Measurements from ENCODE around the gene RAB40B. TPM values are rescaled to one million over a fixed set of nuclear protein-coding genes. Genes with fewer than 3 reads are reported as not detected.

RAB40B gene
- total RNA-seq, 1 donor from 2014 or later = 14.6 TPM

- TF ChIP-seq CTCF (IDR thresholded peaks at IDR 0.05; ENCODE audit: partially characterized antibody, unreplicated experiment) = no peak
- H3K9me3 Mint-ChIP-seq (ENCODE audit: unreplicated experiment) = peaks cover 2% of the 10 kb centered on the region
- H3K27ac Mint-ChIP-seq (ENCODE audit: unreplicated experiment) = peak overlapping the region; percentile 66
- peaks cover 9% of the 10 kb centered on the region for H3K27me3 Mint-ChIP-seq (ENCODE audit: unreplicated experiment)
- peak; percentile 41 for DNase-seq
- H3K36me3 Mint-ChIP-seq (ENCODE audit: unreplicated experiment) = no peaks in the 10 kb centered on the region
- H3K4me3 Mint-ChIP-seq (ENCODE audit: unreplicated experiment) = no peak overlapping the region
- H3K4me1 Mint-ChIP-seq (ENCODE audit: low read depth, unreplicated experiment) = peaks cover 22% of the 10 kb centered on the region
Observed at GRCh38 chr17:82613283-82614094, 85.0 kb downstream of the RAB40B start.

- peaks cover 3% of the 10 kb centered on the region for H3K9me3 Mint-ChIP-seq (ENCODE audit: unreplicated experiment)
- H3K4me1 Mint-ChIP-seq (ENCODE audit: low read depth, unreplicated experiment) = peaks cover 22% of the 10 kb centered on the region
- peak; percentile 83 for DNase-seq
- peaks cover 10% of the 10 kb centered on the region for H3K27me3 Mint-ChIP-seq (ENCODE audit: unreplicated experiment)
- no peak for TF ChIP-seq CTCF (IDR thresholded peaks at IDR 0.05; ENCODE audit: partially characterized antibody, unreplicated experiment)
- peak overlapping the region; percentile 70 for H3K27ac Mint-ChIP-seq (ENCODE audit: unreplicated experiment)
- peak overlapping the region; percentile 61 for H3K4me3 Mint-ChIP-seq (ENCODE audit: unreplicated experiment)
- H3K36me3 Mint-ChIP-seq (ENCODE audit: unreplicated experiment) = no peaks in the 10 kb centered on the region
Observed at GRCh38 chr17:82611140-82612058, 87.1 kb downstream of the RAB40B start.

- Mint-ChIP-seq H3K4me1 (ENCODE audit: low read depth, unreplicated experiment) (peaks cover 24% of the 10 kb centered on the region), H3K36me3 (ENCODE audit: unreplicated experiment) (peaks cover 4% of the 10 kb centered on the region), H3K9me3 (ENCODE audit: unreplicated experiment) (peaks cover 5% of the 10 kb centered on the region), H3K4me3 (ENCODE audit: unreplicated experiment) (peak overlapping the region; percentile 10), H3K27me3 (ENCODE audit: unreplicated experiment) (peaks cover 13% of the 10 kb centered on the region), H3K27ac (ENCODE audit: unreplicated experiment) (peak overlapping the region; percentile 23)
- TF ChIP-seq CTCF (IDR thresholded peaks at IDR 0.05; ENCODE audit: partially characterized antibody, unreplicated experiment) = no peak
- no peak for DNase-seq
Observed at GRCh38 chr17:82609655-82610054, 88.8 kb downstream of the RAB40B start.

- Mint-ChIP-seq H3K9me3 (ENCODE audit: unreplicated experiment) (peaks cover 5% of the 10 kb centered on the region), H3K4me1 (ENCODE audit: low read depth, unreplicated experiment) (peaks cover 32% of the 10 kb centered on the region), H3K27me3 (ENCODE audit: unreplicated experiment) (peaks cover 14% of the 10 kb centered on the region), H3K4me3 (ENCODE audit: unreplicated experiment) (no peak overlapping the region), H3K36me3 (ENCODE audit: unreplicated experiment) (peaks cover 4% of the 10 kb centered on the region), H3K27ac (ENCODE audit: unreplicated experiment) (peak overlapping the region; percentile 34)
- DNase-seq = no peak
- TF ChIP-seq CTCF (IDR thresholded peaks at IDR 0.05; ENCODE audit: partially characterized antibody, unreplicated experiment) = no peak
Observed at GRCh38 chr17:82608816-82609215, 89.7 kb downstream of the RAB40B start.

All from glutamatergic neuron (in vitro differentiated cells).